Measurements from ENCODE around the gene ABCA7. TPM values are rescaled to one million over a fixed set of nuclear protein-coding genes. Genes with fewer than 3 reads are reported as not detected.

Gene ABCA7
- total RNA-seq, 2 donors from 2014 or later = 33.7 to 87.3 TPM

- H3K4me3 ChIP-seq = no peak overlapping the region
- no peaks in the 10 kb centered on the region for H3K27me3 ChIP-seq
- intact Hi-C loops (cut with DNase I) = no loop called here
- peaks cover 37% of the 10 kb centered on the region for H3K4me1 ChIP-seq
- H3K36me3 ChIP-seq (replicated peaks in 1 of 2; ENCODE audit: insufficient read depth in 1 of 2, low read depth in 2 of 2) = no peaks in the 10 kb centered on the region
- no peak for TF ChIP-seq POLR2A (IDR thresholded peaks at IDR 0.05)
- TF ChIP-seq, protein P1, sequence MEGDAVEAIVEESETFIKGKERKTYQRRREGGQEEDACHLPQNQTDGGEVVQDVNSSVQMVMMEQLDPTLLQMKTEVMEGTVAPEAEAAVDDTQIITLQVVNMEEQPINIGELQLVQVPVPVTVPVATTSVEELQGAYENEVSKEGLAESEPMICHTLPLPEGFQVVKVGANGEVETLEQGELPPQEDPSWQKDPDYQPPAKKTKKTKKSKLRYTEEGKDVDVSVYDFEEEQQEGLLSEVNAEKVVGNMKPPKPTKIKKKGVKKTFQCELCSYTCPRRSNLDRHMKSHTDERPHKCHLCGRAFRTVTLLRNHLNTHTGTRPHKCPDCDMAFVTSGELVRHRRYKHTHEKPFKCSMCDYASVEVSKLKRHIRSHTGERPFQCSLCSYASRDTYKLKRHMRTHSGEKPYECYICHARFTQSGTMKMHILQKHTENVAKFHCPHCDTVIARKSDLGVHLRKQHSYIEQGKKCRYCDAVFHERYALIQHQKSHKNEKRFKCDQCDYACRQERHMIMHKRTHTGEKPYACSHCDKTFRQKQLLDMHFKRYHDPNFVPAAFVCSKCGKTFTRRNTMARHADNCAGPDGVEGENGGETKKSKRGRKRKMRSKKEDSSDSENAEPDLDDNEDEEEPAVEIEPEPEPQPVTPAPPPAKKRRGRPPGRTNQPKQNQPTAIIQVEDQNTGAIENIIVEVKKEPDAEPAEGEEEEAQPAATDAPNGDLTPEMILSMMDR (IDR thresholded peaks at IDR 0.05) = no peak
- ATAC-seq (no peak), DNase-seq (no peak)
- no peaks in the 10 kb centered on the region for H3K9me3 ChIP-seq
- WGBS, 2 donors = 92 to 96% methylated on average over 13 to 48 of the region's 50 CpGs
- no peak overlapping the region for H3K27ac ChIP-seq
These were observed 40.7 kb downstream of the ABCA7 start for GRCh38 chr19:1080360-1081161.

DNA sequence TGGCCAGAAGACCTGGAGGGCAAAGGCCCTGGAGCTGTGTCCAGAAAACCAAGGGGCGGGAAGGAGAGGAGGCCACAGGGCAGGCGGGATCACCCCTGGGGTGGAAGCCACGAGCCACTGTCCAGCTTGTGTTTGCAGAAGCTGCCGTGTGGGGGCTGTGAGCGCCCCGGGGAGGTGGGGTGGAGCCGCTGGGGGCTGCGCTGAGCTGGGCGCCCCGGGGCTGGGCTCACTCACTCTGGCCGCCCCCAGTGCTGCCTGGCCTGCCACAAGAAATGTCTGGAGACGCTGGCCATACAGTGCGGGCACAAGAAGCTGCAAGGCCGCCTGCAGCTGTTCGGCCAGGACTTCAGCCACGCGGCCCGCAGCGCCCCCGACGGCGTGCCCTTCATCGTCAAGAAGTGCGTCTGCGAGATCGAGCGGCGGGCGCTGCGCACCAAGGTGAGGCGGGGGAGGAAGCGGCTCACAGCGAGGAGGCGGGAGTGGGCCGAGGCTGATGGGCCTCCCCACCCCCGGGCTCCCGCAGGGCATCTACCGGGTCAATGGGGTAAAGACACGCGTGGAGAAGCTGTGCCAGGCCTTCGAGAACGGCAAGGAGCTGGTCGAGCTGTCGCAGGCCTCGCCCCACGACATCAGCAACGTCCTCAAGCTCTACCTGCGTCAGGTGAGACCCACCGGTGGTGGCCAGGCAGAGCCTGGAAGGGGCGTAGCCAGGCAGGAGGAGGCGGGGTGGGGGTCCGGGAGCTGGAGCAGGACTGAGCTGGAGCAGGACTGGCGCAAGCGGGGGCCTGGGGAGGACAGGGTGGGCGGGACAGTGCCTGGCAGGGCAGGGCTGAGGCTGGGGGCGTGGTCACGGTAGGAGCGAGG, 41.6 kb downstream of the ABCA7 start:
- H3K4me1 ChIP-seq = peaks cover 33% of the 10 kb centered on the region
- ATAC-seq (no peak), DNase-seq (peak in 1 of 4 donors; percentile 42)
- TF ChIP-seq, protein P1 (IDR thresholded peaks at IDR 0.05) = no peak
- no peak for TF ChIP-seq POLR2A (IDR thresholded peaks at IDR 0.05)
- no peaks in the 10 kb centered on the region for H3K27me3 ChIP-seq
- 56 to 68% methylated on average over 21 to 58 of the region's 58 CpGs for WGBS, 2 donors
- H3K4me3 ChIP-seq = no peak overlapping the region
- peak overlapping the region in 1 of 4 donors; percentile 25 for H3K27ac ChIP-seq
- intact Hi-C loops (cut with DNase I) = no loop called here
- no peaks in the 10 kb centered on the region for H3K9me3 ChIP-seq
- H3K36me3 ChIP-seq (replicated peaks in 1 of 2; ENCODE audit: insufficient read depth in 1 of 2, low read depth in 2 of 2) = no peaks in the 10 kb centered on the region

DNA sequence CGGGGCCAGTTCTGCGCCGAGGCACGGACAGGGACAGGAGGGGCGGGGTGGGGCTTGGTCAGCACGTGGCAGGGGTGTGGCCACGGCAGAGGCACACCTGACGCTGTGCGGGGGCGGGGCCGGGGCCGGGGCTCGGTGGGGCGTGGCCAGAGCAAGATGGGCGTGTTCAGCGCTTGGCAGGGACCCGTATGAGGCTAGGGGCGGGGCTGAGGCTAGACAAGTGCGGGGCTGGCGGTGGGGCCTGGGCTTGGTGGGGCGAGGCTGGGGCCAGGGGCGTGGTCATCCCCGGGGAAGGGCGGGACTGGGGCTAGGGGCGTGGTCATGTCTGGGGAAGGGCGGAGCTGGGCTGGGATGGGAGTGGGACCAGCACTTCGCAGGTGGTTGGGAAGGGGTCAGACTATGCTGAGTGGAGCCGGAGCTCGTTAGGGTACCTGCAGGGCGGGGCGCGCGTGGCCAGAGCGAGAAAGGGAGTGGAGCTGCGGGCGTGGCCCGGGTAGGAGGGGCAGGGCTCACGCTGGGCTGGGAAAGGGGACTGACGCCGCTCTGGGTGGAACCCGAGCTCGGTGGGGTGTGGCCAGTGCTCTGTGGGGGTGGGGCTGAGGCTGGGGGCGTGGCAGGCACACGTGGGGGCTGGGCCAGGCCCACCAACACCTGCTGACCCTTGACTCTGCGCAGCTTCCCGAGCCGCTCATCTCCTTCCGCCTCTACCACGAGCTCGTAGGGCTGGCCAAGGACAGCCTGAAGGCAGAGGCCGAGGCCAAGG, 42.4 kb downstream of the ABCA7 start:
- Histone ChIP-seq H3K36me3 (replicated peaks in 1 of 2; ENCODE audit: insufficient read depth in 1 of 2, low read depth in 2 of 2) (no peaks in the 10 kb centered on the region), H3K27ac (peak overlapping the region in 2 of 4 donors; percentile 12 to 47), H3K9me3 (no peaks in the 10 kb centered on the region), H3K4me3 (peak overlapping the region in 1 of 2 donors; percentile 37), H3K27me3 (no peaks in the 10 kb centered on the region), H3K4me1 (peaks cover 33% of the 10 kb centered on the region)
- 4 to 18% methylated on average over 5 to 50 of the region's 51 CpGs for WGBS, 2 donors
- DNase-seq = peak; percentile 90 to 98 (median 95)
- TF ChIP-seq, protein P1 (IDR thresholded peaks at IDR 0.05) = no peak
- TF ChIP-seq POLR2A (IDR thresholded peaks at IDR 0.05) = peak in 1 of 3 donors; percentile 38
- intact Hi-C loops (cut with DNase I) = no loop called here
- peak; percentile 80 for ATAC-seq

DNA sequence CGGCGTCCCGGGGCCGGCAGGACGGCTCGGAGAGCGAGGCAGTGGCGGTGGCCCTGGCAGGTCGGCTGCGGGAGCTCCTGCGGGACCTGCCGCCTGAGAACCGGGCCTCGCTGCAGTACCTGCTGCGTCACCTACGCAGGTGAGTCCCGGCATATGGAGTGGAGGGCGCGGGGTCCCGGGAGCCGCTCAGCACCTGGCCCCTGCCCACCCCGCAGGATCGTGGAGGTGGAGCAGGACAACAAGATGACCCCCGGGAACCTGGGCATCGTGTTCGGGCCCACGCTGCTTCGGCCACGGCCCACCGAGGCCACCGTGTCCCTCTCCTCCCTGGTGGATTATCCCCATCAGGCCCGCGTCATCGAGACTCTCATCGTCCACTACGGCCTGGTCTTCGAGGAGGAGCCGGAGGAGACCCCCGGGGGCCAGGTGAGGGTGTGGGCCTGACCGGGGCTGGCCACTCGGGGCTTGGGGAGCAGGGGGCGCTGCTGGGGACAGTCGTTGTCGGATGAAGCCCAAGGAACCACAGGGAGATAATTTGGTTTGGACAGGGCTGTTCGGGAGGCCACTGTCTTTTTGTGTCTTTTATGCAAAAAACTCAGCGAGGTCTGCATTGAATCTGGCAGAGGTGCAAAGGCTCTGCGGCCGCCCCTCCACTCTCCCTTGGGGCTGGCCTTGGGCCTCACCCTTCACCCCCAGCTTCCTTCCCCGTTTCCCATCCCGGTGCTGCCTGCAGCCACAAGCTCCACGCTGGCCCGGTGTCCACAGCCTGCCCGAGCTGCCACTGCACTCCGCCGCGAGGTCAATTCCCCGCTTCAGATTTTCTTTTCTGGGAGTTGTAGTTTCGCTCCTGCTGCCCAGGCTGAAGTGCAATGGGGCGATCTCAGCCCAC, 43.3 kb downstream of the ABCA7 start:
- WGBS, 2 donors = 52 to 77% methylated on average over 20 to 51 of the region's 59 CpGs
- Histone ChIP-seq H3K36me3 (replicated peaks in 1 of 2; ENCODE audit: insufficient read depth in 1 of 2, low read depth in 2 of 2) (no peaks in the 10 kb centered on the region), H3K4me3 (peak overlapping the region; percentile 14 to 37), H3K27me3 (no peaks in the 10 kb centered on the region), H3K4me1 (peaks cover 33% of the 10 kb centered on the region), H3K9me3 (no peaks in the 10 kb centered on the region), H3K27ac (peak overlapping the region in 1 of 4 donors; percentile 47)
- intact Hi-C loops (cut with DNase I) = no loop called here
- TF ChIP-seq, protein P1 (IDR thresholded peaks at IDR 0.05) = no peak
- no peak for TF ChIP-seq POLR2A (IDR thresholded peaks at IDR 0.05)
- DNase-seq (no peak), ATAC-seq (no peak)
